NCI-H187 (cell line): ENCODE results near the gene UBE2B.
A peak's percentile ranks its signal among the peaks of the same experiment; 100 is the strongest.
"Not testable (repeated sequence)": the region's sequence is repeated elsewhere in the genome, so short reads cannot be mapped to it uniquely, and the experiment has no call there.

ENCODE experiments used
- DNase-seq, 2 experiments: peaks; one replicate each; lab custom pipeline; 2025; lab: John Stamatoyannopoulos, UW

The UBE2B gene

GRCh38 chr5:134398609-134399155 is 27.3 kb downstream of the UBE2B start:
- DNase-seq, result no peak

GRCh38 chr5:134403951-134404350 is 32.6 kb downstream of the UBE2B start:
- no peak for DNase-seq

DNA sequence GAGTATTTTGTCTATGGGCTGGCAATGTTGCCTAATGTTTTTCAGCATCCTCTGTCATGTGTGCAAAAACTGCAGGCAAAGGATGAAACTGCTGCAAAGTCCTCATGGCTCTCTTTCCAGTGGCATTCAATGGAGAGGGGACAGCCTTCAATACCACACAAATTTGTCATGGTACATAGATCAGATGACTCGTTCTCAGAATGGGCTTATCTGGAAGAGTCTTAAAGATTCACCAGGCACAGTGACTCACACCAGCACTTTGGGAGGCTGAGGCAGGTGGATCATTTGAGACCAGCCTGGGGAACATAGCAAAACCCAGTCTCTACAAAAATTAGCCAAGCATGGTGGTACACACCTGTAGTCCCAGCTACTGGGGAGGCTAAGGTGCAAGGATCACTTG is 35.0 kb downstream of the UBE2B start:
- no peak for DNase-seq

DNA sequence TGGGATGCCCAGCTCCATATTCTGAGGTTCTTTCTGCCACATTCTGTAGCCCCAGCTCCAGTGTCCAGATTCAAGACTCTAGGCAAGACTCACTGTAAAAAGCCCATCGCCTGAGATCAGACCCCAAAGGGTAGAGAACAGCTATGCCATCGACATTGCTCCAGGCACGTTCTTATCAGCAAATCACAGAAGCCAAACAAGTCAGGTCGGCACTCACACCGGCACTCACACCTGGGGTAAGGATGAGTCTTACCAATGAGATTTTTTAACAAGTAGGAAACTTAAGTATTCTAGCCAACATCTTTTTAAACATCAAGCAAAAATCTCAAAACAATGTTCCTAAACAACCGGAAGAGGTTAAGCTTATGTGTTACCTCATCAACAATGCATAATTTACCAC is 38.0 kb downstream of the UBE2B start:
- DNase-seq, result no peak

DNA sequence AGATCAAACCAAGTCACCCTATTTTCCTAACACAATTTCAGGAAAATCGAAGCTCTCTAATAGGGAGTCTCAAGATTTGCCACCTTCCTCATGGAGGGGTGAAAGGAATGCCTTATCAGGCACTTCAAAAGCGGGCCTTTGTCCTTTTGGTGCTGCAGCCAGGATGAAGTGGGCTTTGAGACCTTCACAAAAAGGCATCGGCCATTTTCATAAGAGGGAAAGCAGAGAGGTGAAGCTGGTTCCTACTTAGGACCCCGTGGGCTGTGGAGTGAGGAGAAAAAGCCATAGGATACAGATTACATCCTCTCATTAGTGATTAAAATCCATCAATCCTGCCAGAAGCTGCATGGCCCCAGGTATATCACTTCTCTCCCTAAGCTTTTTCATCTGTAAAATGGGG is 39.5 kb downstream of the UBE2B start:
- DNase-seq, result no peak

DNA sequence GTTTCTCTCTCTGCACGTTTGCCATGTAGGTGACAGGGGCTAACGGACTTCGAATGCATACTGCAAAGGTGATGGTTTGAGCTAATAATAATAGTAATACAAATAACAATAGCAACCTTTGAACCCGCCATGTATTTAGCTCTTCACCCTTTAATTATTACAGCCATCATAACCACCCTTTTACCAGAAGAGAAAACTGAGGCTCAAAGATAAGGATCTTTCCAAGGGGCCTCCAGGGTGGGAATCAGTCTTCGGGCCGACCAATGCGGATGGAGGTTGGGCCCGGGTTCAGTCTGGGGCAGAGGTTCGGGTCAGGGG is 39.8 kb downstream of the UBE2B start:
- no peak for DNase-seq

- peak; percentile 68 to 79 for DNase-seq
These were observed 40.3 kb downstream of the UBE2B start, which contains the start of gene CDKN2AIPNL for GRCh38 chr5:134411546-134412266. TSS of gene CDKN2AIPNL (minus strand) at chr5:134411881. CDS start at chr5:134411854, 27 bp downstream.

- no peak for DNase-seq
These were observed 41.7 kb downstream of the UBE2B start for GRCh38 chr5:134413046-134413445.

- no peak for DNase-seq
These were observed 46.3 kb downstream of the UBE2B start for GRCh38 chr5:134417707-134418106.

DNA sequence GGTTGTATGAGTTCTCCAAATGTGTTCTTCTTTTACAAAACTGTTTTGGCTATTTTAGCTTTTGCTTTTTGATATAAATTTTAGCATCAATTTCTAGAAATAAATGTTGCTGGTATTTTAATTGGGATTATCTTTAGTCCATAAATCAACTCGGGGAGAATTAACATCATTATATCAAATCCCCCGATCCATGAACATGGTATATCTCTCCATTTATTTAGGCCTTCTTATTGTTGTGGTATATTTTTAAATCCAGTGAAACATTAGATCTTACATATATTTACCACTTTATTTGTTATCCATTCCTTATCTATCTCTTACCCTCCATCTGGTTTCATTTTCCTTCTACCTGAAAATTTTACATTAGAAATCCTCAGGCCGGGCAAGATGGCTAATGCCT is 47.6 kb downstream of the UBE2B start:
- no peak for DNase-seq

DNA sequence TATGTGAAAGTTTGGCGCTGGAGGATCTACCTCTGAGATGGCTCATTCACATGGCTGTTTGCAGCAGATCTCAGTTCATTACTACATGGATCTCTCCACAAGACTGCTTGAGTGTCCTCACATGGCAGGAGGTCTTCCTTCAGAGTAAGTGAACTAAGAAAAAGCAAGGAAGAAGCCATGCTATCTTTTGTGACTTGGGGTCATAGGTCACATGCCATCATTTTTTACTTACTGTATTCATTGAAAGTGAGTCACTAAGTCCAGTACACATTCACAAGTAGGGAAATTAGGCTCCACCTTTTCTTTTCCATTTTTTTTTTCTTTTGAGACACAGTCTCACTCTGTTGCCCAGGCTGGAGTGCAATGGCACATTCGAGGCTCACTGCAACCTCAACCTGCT is 49.0 kb downstream of the UBE2B start:
- no peak for DNase-seq

GRCh38 chr5:134421038-134421437 is 49.7 kb downstream of the UBE2B start:
- not testable (repeated sequence) for DNase-seq

DNA sequence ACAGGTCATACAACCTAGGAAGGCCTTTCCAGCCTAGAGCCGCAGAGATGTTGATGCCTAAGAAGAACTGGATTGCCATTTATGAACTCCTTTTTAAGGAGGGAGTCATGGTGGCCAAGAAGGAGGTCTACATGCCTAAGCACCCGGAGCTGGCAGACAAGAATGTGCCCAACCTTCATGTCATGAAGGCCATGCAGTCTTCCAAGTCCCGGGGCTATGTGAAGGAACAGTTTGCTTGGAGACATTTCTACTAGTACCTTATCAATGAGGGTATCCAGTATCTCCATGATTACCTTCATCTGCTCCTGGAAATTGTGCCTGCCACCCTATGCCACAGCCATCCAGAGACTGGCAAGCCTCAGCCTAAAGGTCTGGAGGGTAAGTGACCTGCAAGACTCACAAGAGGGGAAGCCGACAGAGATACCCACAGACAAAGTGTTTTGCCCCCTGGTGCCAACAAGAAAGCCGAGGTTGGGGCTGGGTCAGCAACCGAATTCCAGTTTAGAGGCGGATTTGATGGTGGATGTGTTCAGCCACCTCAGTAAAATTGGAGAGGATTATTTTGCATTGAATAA is 51.5 kb downstream of the UBE2B start:
- DNase-seq, result no peak

- DNase-seq, result no peak
These were observed 52.0 kb downstream of the UBE2B start for GRCh38 chr5:134423376-134423775.

DNA sequence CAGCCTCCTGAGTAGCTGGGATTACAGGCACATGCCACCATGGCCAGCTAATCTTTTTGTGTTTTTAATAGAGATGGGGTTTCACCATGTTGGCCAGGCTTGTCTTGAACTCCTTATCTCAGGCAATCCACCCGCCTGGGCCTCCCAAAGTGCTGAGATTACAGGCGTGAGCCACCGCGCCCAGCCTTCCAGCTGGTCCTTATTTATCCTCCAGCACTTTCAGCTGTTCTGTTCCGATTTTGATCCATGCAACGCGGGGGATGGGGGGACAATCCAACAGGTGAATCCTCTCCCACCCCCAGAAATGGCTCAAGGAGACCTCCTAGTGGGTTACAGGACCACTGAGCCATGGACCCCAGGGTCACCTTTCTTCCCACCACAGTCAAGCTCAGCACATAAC is 55.0 kb downstream of the UBE2B start:
- DNase-seq, result no peak

GRCh38 chr5:134427540-134428041 is 56.2 kb downstream of the UBE2B start:
- DNase-seq, result no peak

GRCh38 chr5:134430001-134430569 is 58.7 kb downstream of the UBE2B start:
- no peak for DNase-seq

DNA sequence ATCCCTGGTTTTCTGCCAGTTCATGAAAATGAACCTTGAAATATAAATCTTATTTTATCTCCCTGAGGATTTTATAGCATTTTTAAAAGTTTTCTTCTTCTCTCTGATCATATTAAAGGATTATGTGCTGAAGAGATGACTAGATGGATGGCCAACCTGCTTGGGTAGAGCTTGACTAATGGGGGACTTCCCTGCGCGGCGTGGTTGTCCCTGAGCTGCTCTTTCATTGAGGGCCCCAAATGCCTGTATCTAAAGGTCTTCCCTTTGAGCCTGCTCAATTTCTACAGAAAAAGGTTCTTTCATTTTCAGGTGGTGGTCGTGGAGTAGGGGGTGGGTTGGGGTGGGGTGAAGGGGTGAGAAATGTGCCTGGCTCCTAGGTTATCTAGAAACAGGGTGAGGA is 60.8 kb downstream of the UBE2B start:
- no peak for DNase-seq

DNA sequence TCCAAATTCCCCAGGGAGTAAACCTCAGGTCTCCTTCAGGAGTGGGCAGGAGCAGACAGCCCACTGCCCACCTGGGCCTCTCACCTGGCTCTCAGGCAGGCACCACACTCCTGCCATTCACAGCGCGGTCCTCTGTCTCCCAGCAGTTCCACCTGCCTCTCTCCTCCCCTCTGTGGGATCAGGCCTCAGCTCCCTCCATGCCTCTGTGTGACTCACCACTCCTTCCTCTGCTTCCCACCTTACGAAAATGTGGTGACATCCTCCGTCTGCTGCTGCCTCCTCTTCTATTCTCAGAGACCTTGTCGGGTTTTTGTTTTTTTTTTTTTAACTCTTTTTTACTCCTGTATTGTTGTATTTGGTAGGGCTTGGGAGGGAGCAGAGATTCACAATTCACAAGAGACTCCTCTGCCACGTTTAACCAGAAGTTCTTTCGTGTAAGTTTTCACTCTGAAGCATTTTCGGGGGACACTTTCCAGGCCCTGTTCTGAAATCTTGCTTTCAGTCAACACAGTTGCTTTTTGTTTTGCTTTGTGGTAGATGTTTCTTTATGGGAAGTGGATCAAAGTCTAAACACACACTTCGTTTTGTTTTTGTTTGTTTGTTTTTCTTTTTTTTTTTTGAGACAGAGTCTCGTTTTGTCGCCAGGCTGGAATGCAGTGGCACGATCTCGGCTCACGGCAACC is 61.4 kb downstream of the UBE2B start:
- DNase-seq, result no peak

DNA sequence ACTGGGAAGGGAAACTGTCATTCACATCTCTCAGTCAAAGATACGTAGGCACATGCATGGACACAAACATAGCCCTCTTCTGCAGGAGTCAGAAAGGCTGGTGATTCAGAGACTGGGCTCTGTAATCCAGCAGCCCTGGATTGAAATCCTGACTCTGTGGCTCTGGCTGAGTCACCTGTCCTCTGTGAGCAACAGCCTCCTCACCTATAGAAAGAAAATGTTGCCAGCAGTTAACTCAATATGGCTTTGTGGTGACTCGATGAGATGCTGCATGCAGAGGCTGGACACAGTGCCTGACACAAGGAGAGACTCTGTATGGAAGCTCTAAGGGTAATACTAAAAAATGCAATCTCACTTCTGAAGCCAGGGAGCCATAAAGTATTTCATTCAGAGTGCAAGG is 64.2 kb downstream of the UBE2B start:
- no peak for DNase-seq

- peak; percentile 63 to 83 for DNase-seq
These were observed 65.4 kb downstream of the UBE2B start for GRCh38 chr5:134436523-134437339.

DNA sequence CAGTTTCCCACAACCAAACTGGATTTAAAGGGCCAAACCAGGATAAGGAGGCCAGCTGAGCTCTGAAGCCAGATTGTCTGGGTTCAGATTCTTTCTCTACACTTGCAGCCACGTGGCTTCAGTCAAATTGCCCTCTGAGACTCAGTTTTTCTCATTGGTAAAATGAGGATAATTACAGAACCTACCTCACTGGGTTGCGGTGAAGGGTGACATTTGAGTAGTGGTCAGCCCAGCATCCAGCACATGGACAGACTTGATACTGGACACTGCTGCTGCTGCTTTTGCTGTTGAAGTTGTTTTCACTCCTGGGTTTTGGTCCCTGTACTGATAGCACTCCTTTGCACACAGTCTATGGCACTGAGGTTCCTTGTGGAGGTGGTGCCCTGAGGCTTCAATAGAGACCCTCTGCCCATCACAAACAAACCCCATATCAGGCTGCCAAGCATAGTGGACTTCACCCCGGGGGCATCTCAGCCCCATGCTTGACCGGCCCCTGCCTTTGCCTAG is 66.0 kb downstream of the UBE2B start:
- no peak for DNase-seq
